B cell (primary cell): Measurements from ENCODE around the gene PTPN20. TPM values are rescaled to one million over a fixed set of nuclear protein-coding genes. Genes with fewer than 3 reads are reported as not detected.

Experiments
- ATAC-seq: fragments of 200-7000 bp; cut with Tn5 transposase; one replicate; pipeline ENCODE4 v1.10.0; 2021; ENCODE audit warnings: low read depth, mild to moderate bottlenecking, moderate number of reproducible peaks, moderate library complexity
- CTCF ChIA-PET: fragments of 350-600 bp; sonication (Branson Sonifier 250); formaldehyde crosslinking; loops from one replicate; lab custom pipeline; 2021; ENCODE audit warnings: antibody characterized with exemption, inconsistent platforms; lab: Charles Lee
- POLR2A ChIA-PET: fragments of 350-600 bp; sonication (Branson Sonifier 250); formaldehyde crosslinking; loops from one replicate; lab custom pipeline; 2021; ENCODE audit warnings: antibody characterized with exemption; lab: Charles Lee
- DNase-seq: peaks from one replicate; pipeline ENCODE4 v3.0.0; 2013
- H2AFZ ChIP-seq: 2 replicates; pipeline ENCODE4 v1.6.1; 2012; ENCODE audit warnings: mild to moderate bottlenecking, low read depth, low read length; ENCODE audit not compliant: insufficient read depth, poor library complexity, severe bottlenecking
- H3K27ac ChIP-seq, 2 donors: 1 replicate in 1 of 2; 2 replicates in 1 of 2; pipeline ENCODE4 v1.5.1; 2012 to 2013; ENCODE audit warnings: low read length in 2 of 2, mild to moderate bottlenecking in 2 of 2, moderate library complexity in 1 of 2
- H3K27me3 ChIP-seq, 4 experiments: fragments of 200-600 bp in 1 of 4; sonication (generic) in 1 of 4; replicated peaks in 1 of 4; 1 replicate in 2 of 4; 2 replicates in 2 of 4; pipeline versions ENCODE4 v1.6.1 to v1.7.0; 2013 to 2016; ENCODE audit warnings: low read length in 3 of 4, mild to moderate bottlenecking in 2 of 4, mixed read lengths in 1 of 4, moderate library complexity in 1 of 4; ENCODE audit not compliant: insufficient read depth in 4 of 4, control insufficient read depth in 3 of 4; ENCODE audit errors: control extremely low read depth in 1 of 4
- H3K36me3 ChIP-seq, 2 experiments: replicated peaks in 1 of 2; 1 replicate in 1 of 2; 2 replicates in 1 of 2; pipeline versions ENCODE4 v1.6.1 to v1.7.1; 2013; ENCODE audit warnings: low read length in 1 of 2; ENCODE audit not compliant: insufficient read depth in 2 of 2, control insufficient read depth in 1 of 2; ENCODE audit errors: control extremely low read depth in 1 of 2, extremely low read depth in 1 of 2
- H3K4me1 ChIP-seq, 2 donors: fragments of 200-600 bp in 1 of 2; sonication (generic) in 1 of 2; 1 replicate in 1 of 2; 2 replicates in 1 of 2; pipeline versions ENCODE4 v1.5.1 to v1.6.1; 2013 to 2017; ENCODE audit warnings: low read length in 2 of 2; ENCODE audit not compliant: control insufficient read depth in 2 of 2, insufficient read depth in 2 of 2
- H3K4me2 ChIP-seq: replicated peaks from 2 replicates; pipeline ENCODE3; 2012; ENCODE audit warnings: mild to moderate bottlenecking, low read depth, low read length; ENCODE audit not compliant: poor library complexity, severe bottlenecking
- H3K4me3 ChIP-seq, 5 experiments: fragments of 200-600 bp in 1 of 5; sonication (generic) in 1 of 5; 1 replicate in 3 of 5; 2 replicates in 2 of 5; pipeline versions ENCODE4 v1.5.1 to v1.7.0; 2011 to 2016; ENCODE audit warnings: low read length in 4 of 5, mild to moderate bottlenecking in 4 of 5, low read depth in 2 of 5, control low read depth in 1 of 5, moderate library complexity in 1 of 5; ENCODE audit not compliant: insufficient read depth in 1 of 5; ENCODE audit errors: control extremely low read depth in 1 of 5, extremely low read depth in 1 of 5
- H3K79me2 ChIP-seq: fragments of 200-600 bp; sonication (generic); one replicate; pipeline ENCODE4 v1.6.0; 2016; ENCODE audit warnings: low read length; ENCODE audit not compliant: control insufficient read depth, insufficient read depth
- H3K9ac ChIP-seq: fragments of 200-600 bp; sonication (generic); 2 replicates; pipeline ENCODE4 v1.6.1; 2017; ENCODE audit warnings: mild to moderate bottlenecking, low read length, moderate library complexity
- H3K9me3 ChIP-seq, 3 donors: one replicate each; pipeline versions ENCODE4 v1.6.1 to v1.7.1; 2013; ENCODE audit warnings: low read length in 2 of 3; ENCODE audit not compliant: control insufficient read depth in 2 of 3, insufficient read depth in 1 of 3; ENCODE audit errors: control extremely low read depth in 1 of 3
- H4K20me1 ChIP-seq: 2 replicates; pipeline ENCODE4 v1.6.0; 2012; ENCODE audit warnings: mild to moderate bottlenecking, low read length; ENCODE audit not compliant: insufficient read depth, control insufficient read depth, poor library complexity, severe bottlenecking
- H3K27ac Mint-ChIP-seq: one replicate; pipeline ENCODE4 v1.8.0; 2021; ENCODE audit warnings: mixed read lengths
- H3K27me3 Mint-ChIP-seq: one replicate; pipeline ENCODE4 v1.8.0; 2021; ENCODE audit warnings: mixed read lengths
- H3K4me1 Mint-ChIP-seq: one replicate; pipeline ENCODE4 v1.8.0; 2021; ENCODE audit warnings: mixed read lengths
- H3K4me3 Mint-ChIP-seq: one replicate; pipeline ENCODE4 v1.8.0; 2021; ENCODE audit warnings: mixed read lengths
- H3K9me3 Mint-ChIP-seq: one replicate; pipeline ENCODE4 v1.8.0; 2022; ENCODE audit warnings: mixed read lengths; ENCODE audit not compliant: insufficient read depth
- EZH2 ChIP-seq: IDR thresholded peaks from 2 replicates; pipeline ENCODE4 v1.6.1; 2012; ENCODE audit warnings: borderline replicate concordance, low read depth, mild to moderate bottlenecking, moderate library complexity, low read length; ENCODE audit not compliant: insufficient read depth, poor library complexity, severe bottlenecking
- WGBS: methylation state at CpG from one replicate; pipeline ENCODE4 v1.1.5; 2013; ENCODE audit warnings: missing lambda C conversion rate; ENCODE audit not compliant: insufficient coverage; 5-methylcytosine and 5-hydroxymethylcytosine counted together
- intact Hi-C: fragments of 100-400 bp; cut with micrococcal nuclease; formaldehyde crosslinking; loops from one replicate; pipeline ENCODE4 v1.10.0; 2022
- polyA plus RNA-seq: library from polyadenylated mRNA; depleted of rRNA; stranded (reverse); fragments of >200 nt; gene quantifications from 2 replicates; pipeline ENCODE4 v1.2.3, GENCODE V29; 2012
- total RNA-seq, 2 donors: library from RNA; stranded (reverse); fragments of 120-200 nt in 1 of 2; gene quantifications; 1 replicate in 1 of 2; 2 replicates in 1 of 2; pipeline versions ENCODE4 v1.2.3 to v1.2.4, GENCODE V29; 2013 to 2022
- TF ChIP-seq, protein P1 (sequence below): fragments of 200-600 bp; IDR thresholded peaks from one replicate; pipeline ENCODE4 v1.8.0; 2022; ENCODE audit warnings: antibody characterized with exemption, mild to moderate bottlenecking

PTPN20 gene
- total and polyA plus RNA-seq, 2 donors (not counting 1 experiment from before 2014, with no cell fraction given): 0.24 to 4.2 TPM

DNA sequence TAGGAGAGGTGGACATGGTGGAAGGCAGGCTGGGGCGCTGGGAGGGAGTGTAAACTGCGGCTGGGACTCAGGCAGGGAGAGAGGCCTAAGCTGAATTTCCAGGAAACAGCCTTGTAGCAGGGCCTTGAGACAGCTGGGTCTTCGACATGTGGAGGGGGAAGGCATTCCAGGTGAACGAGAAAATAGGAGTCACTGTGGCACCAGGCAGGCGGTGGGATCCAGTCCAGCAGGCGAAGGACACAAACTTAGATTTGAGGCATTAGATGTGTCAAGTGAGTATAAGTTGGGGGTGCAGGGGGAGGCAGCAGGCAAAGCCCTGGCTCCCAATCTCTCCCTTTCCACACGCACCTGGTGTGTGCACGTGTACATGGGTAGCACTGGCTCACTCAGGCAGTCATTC, 105.3 kb downstream of the PTPN20 start:
- Histone ChIP-seq H3K4me2 (no peak overlapping the region), H3K36me3 (no peaks in the 10 kb centered on the region), H3K27ac (no peak overlapping the region), H3K9me3 (no peaks in the 10 kb centered on the region), H4K20me1 (no peaks in the 10 kb centered on the region), H2AFZ (no peak overlapping the region), H3K9ac (no peak overlapping the region), H3K4me3 (no peak overlapping the region), H3K79me2 (no peaks in the 10 kb centered on the region), H3K27me3 (no peaks in the 10 kb centered on the region), H3K4me1 (no peaks in the 10 kb centered on the region)
- Mint-ChIP-seq H3K27ac (no peak overlapping the region), H3K9me3 (no peaks in the 10 kb centered on the region), H3K4me3 (no peak overlapping the region), H3K4me1 (no peaks in the 10 kb centered on the region), H3K27me3 (peaks cover 6% of the 10 kb centered on the region)
- intact Hi-C loops: no loop called here
- no peak for TF ChIP-seq EZH2
- TF ChIP-seq, protein P1, sequence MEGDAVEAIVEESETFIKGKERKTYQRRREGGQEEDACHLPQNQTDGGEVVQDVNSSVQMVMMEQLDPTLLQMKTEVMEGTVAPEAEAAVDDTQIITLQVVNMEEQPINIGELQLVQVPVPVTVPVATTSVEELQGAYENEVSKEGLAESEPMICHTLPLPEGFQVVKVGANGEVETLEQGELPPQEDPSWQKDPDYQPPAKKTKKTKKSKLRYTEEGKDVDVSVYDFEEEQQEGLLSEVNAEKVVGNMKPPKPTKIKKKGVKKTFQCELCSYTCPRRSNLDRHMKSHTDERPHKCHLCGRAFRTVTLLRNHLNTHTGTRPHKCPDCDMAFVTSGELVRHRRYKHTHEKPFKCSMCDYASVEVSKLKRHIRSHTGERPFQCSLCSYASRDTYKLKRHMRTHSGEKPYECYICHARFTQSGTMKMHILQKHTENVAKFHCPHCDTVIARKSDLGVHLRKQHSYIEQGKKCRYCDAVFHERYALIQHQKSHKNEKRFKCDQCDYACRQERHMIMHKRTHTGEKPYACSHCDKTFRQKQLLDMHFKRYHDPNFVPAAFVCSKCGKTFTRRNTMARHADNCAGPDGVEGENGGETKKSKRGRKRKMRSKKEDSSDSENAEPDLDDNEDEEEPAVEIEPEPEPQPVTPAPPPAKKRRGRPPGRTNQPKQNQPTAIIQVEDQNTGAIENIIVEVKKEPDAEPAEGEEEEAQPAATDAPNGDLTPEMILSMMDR: no peak
- 95% methylated on average over 6 of the region's 8 CpGs for WGBS
- no peak for DNase-seq
- POLR2A ChIA-PET: no interaction called here
- CTCF ChIA-PET: no interaction called here
- no peak for ATAC-seq

DNA sequence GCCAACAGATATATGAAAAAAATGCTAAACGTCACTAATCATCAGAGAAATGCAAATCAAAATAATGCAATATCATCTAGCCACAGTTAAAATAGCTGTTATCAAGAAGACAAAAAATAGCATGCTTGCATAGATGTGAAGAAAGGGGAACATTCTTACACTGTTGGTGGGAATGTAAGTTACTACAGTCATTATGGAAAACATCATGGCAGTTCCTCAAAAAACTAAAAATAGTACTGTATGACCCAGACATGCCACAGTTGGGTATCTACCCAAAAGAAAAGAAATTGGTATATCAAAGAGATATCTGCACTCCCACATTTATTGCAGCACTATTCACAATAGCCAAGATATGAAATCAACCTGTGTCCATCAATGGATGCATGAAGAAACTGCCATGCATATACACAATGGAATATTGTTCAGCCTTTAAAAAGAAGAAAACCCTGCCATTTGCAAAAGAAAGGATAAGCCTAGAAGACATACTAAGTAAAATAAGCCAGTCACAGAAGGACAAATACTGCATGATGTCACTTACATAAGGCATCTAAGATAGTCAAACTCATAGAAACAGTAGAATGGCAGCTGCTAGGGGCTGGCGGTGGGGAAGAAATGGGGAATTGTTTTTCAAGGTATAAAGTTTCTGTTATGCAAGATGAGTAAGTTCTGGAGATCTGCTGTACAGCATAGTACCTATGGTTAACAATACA, 107.0 kb downstream of the PTPN20 start:
- no CpG with 5 or more reads among the region's 2 CpGs for WGBS
- POLR2A ChIA-PET: no interaction called here
- Histone ChIP-seq H3K4me3 (no peak overlapping the region), H4K20me1 (no peaks in the 10 kb centered on the region), H3K4me1 (no peaks in the 10 kb centered on the region), H3K4me2 (no peak overlapping the region), H3K27me3 (no peaks in the 10 kb centered on the region), H3K9me3 (no peaks in the 10 kb centered on the region), H3K36me3 (no peaks in the 10 kb centered on the region), H2AFZ (no peak overlapping the region), H3K27ac (no peak overlapping the region), H3K9ac (no peak overlapping the region), H3K79me2 (no peaks in the 10 kb centered on the region)
- CTCF ChIA-PET: no interaction called here
- intact Hi-C loops: no loop called here
- no peak for DNase-seq
- no peaks in the 10 kb centered on the region for H3K4me1 Mint-ChIP-seq
- TF ChIP-seq, protein P1: no peak
- TF ChIP-seq EZH2: no peak
- no peaks in the 10 kb centered on the region for H3K27me3 Mint-ChIP-seq
- H3K9me3 Mint-ChIP-seq: no peaks in the 10 kb centered on the region
- ATAC-seq: no peak
- H3K27ac Mint-ChIP-seq: no peak overlapping the region
- H3K4me3 Mint-ChIP-seq: no peak overlapping the region
